IPS DF 4.7 (cell line): ENCODE measurements around the gene ABLIM1.
"Not testable (repeated sequence)": the region's sequence is repeated elsewhere in the genome, so short reads cannot be mapped to it uniquely, and the experiment has no call there.

ENCODE experiments used
- DNase-seq: peaks from one replicate; pipeline ENCODE4 v3.0.0-alpha.2; 2013; ENCODE audit warnings: low spot score; ENCODE audit errors: extremely low read depth

The ABLIM1 gene

GRCh38 chr10:114658175-114658574, at the start of gene ABLIM1:
Gene ABLIM1 (minus strand): TSS chr10:114658275. CDS start chr10:114658200, 75 bp downstream.
- no peak for DNase-seq

GRCh38 chr10:114706458-114707055, 48.5 kb upstream of the ABLIM1 start:
- DNase-seq = no peak

- DNase-seq = no peak
These were observed 46.6 kb upstream of the ABLIM1 start for GRCh38 chr10:114704679-114705078.

- DNase-seq = no peak
These were observed 45.5 kb upstream of the ABLIM1 start for GRCh38 chr10:114703377-114704107.

GRCh38 chr10:114698271-114699061, 40.4 kb upstream of the ABLIM1 start:
- no peak for DNase-seq

GRCh38 chr10:114697061-114697598, 39.1 kb upstream of the ABLIM1 start:
- no peak for DNase-seq

- not testable (repeated sequence) for DNase-seq
These were observed 38.2 kb upstream of the ABLIM1 start for GRCh38 chr10:114696301-114696700.

- peak; percentile 72 for DNase-seq
These were observed 36.7 kb upstream of the ABLIM1 start for GRCh38 chr10:114694752-114695151.

- no peak for DNase-seq
These were observed 36.0 kb upstream of the ABLIM1 start for GRCh38 chr10:114694062-114694461.

- DNase-seq = no peak
These were observed 33.4 kb upstream of the ABLIM1 start for GRCh38 chr10:114691442-114691941.

GRCh38 chr10:114688786-114689185, 30.7 kb upstream of the ABLIM1 start:
- no peak for DNase-seq

- DNase-seq = no peak
These were observed 29.4 kb upstream of the ABLIM1 start for GRCh38 chr10:114687459-114687858.

GRCh38 chr10:114686013-114686412, 27.9 kb upstream of the ABLIM1 start:
- no peak for DNase-seq

- no peak for DNase-seq
These were observed 27.4 kb upstream of the ABLIM1 start for GRCh38 chr10:114685456-114685855.

GRCh38 chr10:114684822-114685209, 26.7 kb upstream of the ABLIM1 start:
- DNase-seq = no peak

GRCh38 chr10:114684084-114684821, 26.2 kb upstream of the ABLIM1 start:
- no peak for DNase-seq

GRCh38 chr10:114683593-114683992, 25.5 kb upstream of the ABLIM1 start:
- no peak for DNase-seq

GRCh38 chr10:114683162-114683561, 25.1 kb upstream of the ABLIM1 start:
- DNase-seq = no peak

GRCh38 chr10:114682532-114682931, 24.5 kb upstream of the ABLIM1 start:
- no peak for DNase-seq

- no peak for DNase-seq
These were observed 24.0 kb upstream of the ABLIM1 start for GRCh38 chr10:114682121-114682520.

GRCh38 chr10:114681542-114681941, 23.5 kb upstream of the ABLIM1 start:
- DNase-seq = no peak
